ENCODE data around the gene GPNMB. TPM values are rescaled to one million over a fixed set of nuclear protein-coding genes. Genes with fewer than 3 reads are reported as not detected.

Gene GPNMB
- total and polyA plus RNA-seq, 2 of the 13 experiments (the other 11 are each of a cell fraction or from before 2014, with no cell fraction given): 1.1 to 1.6 TPM

DNA sequence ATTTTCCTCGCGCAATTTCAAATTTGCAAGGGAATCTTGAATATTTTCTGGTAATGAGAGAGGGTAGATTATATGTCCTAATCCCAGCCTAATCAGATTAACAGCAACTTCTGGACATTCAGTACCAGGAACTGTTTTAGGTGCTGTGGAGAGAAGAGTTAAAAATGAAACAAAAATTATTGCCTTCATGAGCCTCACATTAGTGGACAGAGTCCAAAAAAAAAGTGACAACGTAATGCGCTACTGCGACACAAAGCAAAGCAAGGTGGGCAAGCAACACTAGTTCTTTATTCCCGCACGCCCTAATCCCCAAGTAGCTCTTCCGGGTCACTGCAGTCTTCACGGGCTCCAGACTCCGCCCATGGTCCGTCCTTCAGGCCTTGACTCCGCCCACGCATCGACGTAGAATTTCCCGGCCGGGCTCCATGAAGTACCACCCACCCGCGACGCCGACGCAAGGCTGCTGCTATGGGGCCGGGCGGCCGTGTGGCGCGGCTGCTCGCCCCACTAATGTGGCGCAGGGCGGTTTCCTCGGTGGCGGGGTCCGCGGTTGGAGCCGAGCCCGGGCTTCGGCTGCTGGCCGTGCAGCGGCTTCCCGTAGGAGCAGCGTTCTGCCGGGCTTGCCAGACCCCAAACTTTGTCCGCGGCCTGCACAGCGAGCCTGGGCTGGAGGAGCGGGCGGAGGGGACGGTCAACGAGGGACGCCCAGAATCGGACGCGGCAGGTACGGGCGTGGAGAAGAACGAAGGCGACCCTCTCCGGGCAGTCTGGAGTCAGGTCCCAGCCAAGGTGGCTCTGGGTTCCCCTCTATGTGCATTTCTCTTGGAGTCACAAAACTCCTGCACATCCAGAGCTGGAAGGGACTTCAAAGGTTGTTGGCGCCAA lies 52.6 kb downstream of the GPNMB start, which contains the start of gene MALSU1 (continued):
- TF ChIP-seq MEIS1 (CRISPR knock-in tag; IDR thresholded peaks at IDR 0.05; ENCODE audit: borderline replicate concordance): peak; percentile 66
- TF ChIP-seq, protein P1, sequence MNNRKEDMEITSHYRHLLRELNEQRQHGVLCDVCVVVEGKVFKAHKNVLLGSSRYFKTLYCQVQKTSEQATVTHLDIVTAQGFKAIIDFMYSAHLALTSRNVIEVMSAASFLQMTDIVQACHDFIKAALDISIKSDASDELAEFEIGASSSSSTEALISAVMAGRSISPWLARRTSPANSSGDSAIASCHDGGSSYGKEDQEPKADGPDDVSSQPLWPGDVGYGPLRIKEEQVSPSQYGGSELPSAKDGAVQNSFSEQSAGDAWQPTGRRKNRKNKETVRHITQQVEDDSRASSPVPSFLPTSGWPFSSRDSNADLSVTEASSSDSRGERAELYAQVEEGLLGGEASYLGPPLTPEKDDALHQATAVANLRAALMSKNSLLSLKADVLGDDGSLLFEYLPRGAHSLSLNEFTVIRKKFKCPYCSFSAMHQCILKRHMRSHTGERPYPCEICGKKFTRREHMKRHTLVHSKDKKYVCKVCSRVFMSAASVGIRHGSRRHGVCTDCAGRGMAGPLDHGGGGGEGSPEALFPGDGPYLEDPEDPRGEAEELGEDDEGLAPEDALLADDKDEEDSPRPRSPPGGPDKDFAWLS (CRISPR knock-in tag; IDR thresholded peaks at IDR 0.05; ENCODE audit: borderline replicate concordance): no peak
- TF ChIP-seq REPIN1 (CRISPR knock-in tag; IDR thresholded peaks at IDR 0.05; ENCODE audit: borderline replicate concordance, low read depth): peak; percentile 88
- peak; percentile 25; the same call in 1 of the 2 replicates for TF ChIP-seq ARNTL (CRISPR knock-in tag; IDR thresholded peaks at IDR 0.05)
- TF ChIP-seq DR1 (CRISPR knock-in tag; IDR thresholded peaks at IDR 0.05): peak; percentile 86; the same call in 1 of the 2 replicates
- TF ChIP-seq, protein P2, sequence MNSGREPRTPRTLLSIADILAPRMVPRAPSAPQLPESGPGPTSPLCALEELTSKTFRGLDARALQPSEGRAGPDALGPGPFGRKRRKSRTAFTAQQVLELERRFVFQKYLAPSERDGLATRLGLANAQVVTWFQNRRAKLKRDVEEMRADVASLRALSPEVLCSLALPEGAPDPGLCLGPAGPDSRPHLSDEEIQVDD (CRISPR knock-in tag; IDR thresholded peaks at IDR 0.05; ENCODE audit: borderline replicate concordance): no peak
- TF ChIP-seq ZNF138 (CRISPR knock-in tag; IDR thresholded peaks at IDR 0.05; ENCODE audit: low read depth): peak; percentile 98
- TF ChIP-seq KLF11 (CRISPR knock-in tag; IDR thresholded peaks at IDR 0.05): peak; percentile 34; the same call in 1 of the 2 replicates
- peak; percentile 98 for TF ChIP-seq SP4 (CRISPR knock-in tag; IDR thresholded peaks at IDR 0.05)
- peak; percentile 37; the same call in 1 of the 2 replicates for TF ChIP-seq ZNF773 (CRISPR knock-in tag; IDR thresholded peaks at IDR 0.05; ENCODE audit: borderline replicate concordance)
- TF ChIP-seq, protein P3, sequence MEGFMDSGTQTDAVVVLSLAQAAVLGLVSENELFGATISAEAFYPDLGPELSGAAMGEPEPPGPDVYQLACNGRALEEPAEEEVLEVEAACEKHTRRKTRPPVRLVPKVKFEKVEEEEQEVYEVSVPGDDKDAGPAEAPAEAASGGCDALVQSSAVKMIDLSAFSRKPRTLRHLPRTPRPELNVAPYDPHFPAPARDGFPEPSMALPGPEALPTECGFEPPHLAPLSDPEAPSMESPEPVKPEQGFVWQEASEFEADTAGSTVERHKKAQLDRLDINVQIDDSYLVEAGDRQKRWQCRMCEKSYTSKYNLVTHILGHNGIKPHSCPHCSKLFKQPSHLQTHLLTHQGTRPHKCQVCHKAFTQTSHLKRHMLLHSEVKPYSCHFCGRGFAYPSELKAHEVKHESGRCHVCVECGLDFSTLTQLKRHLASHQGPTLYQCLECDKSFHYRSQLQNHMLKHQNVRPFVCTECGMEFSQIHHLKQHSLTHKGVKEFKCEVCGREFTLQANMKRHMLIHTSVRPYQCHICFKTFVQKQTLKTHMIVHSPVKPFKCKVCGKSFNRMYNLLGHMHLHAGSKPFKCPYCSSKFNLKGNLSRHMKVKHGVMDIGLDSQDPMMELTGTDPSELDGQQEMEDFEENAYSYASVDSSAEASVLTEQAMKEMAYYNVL (CRISPR knock-in tag; IDR thresholded peaks at IDR 0.05; ENCODE audit: borderline replicate concordance): peak; percentile 49; the same call in 1 of the 2 replicates
- TF ChIP-seq EZH2 (conservative IDR thresholded peaks at IDR 0.05; ENCODE audit: low read depth, low read length): no peak
- no peak for TF ChIP-seq ZNF24 (IDR thresholded peaks at IDR 0.05)
- TF ChIP-seq PLRG1 (conservative IDR thresholded peaks at IDR 0.05): no peak
- TF ChIP-seq, protein P4, sequence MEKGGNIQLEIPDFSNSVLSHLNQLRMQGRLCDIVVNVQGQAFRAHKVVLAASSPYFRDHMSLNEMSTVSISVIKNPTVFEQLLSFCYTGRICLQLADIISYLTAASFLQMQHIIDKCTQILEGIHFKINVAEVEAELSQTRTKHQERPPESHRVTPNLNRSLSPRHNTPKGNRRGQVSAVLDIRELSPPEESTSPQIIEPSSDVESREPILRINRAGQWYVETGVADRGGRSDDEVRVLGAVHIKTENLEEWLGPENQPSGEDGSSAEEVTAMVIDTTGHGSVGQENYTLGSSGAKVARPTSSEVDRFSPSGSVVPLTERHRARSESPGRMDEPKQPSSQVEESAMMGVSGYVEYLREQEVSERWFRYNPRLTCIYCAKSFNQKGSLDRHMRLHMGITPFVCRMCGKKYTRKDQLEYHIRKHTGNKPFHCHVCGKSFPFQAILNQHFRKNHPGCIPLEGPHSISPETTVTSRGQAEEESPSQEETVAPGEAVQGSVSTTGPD (CRISPR knock-in tag; IDR thresholded peaks at IDR 0.05): no peak
- TF ChIP-seq, protein P5, sequence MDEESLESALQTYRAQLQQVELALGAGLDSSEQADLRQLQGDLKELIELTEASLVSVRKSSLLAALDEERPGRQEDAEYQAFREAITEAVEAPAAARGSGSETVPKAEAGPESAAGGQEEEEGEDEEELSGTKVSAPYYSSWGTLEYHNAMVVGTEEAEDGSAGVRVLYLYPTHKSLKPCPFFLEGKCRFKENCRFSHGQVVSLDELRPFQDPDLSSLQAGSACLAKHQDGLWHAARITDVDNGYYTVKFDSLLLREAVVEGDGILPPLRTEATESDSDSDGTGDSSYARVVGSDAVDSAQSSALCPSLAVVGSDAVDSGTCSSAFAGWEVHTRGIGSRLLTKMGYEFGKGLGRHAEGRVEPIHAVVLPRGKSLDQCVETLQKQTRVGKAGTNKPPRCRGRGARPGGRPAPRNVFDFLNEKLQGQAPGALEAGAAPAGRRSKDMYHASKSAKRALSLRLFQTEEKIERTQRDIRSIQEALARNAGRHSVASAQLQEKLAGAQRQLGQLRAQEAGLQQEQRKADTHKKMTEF (CRISPR knock-in tag; IDR thresholded peaks at IDR 0.05): peak; percentile 86
- TF ChIP-seq, protein P6, sequence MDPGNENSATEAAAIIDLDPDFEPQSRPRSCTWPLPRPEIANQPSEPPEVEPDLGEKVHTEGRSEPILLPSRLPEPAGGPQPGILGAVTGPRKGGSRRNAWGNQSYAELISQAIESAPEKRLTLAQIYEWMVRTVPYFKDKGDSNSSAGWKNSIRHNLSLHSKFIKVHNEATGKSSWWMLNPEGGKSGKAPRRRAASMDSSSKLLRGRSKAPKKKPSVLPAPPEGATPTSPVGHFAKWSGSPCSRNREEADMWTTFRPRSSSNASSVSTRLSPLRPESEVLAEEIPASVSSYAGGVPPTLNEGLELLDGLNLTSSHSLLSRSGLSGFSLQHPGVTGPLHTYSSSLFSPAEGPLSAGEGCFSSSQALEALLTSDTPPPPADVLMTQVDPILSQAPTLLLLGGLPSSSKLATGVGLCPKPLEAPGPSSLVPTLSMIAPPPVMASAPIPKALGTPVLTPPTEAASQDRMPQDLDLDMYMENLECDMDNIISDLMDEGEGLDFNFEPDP (CRISPR knock-in tag; conservative IDR thresholded peaks at IDR 0.05): no peak

Data from HepG2 (cell line).